Bronchial epithelial cell (primary cell): Measurements from ENCODE around the gene ASPHD1. TPM values are rescaled to one million over a fixed set of nuclear protein-coding genes. Genes with fewer than 3 reads are reported as not detected.

ENCODE experiments used
- DNase-seq: peaks from one replicate; pipeline ENCODE4 v3.0.0-alpha.2; 2010; ENCODE audit warnings: low read depth
- FAIRE-seq: peaks from 2 replicates; lab custom pipeline; 2011; peaks lifted over from hg19 to GRCh38; lab: Jason Lieb, UNC
- H3K27me3 ChIP-seq: 2 replicates; pipeline ENCODE4 v1.5.1; 2011; ENCODE audit warnings: low read length; ENCODE audit not compliant: control insufficient read depth, insufficient read depth
- H3K36me3 ChIP-seq: 2 replicates; pipeline ENCODE4 v1.5.1; 2011; ENCODE audit warnings: low read length; ENCODE audit not compliant: control insufficient read depth, insufficient read depth
- H3K4me3 ChIP-seq: 2 replicates; pipeline ENCODE4 v1.5.1; 2011; ENCODE audit warnings: mild to moderate bottlenecking, low read depth, low read length, control low read depth
- CTCF ChIP-seq: IDR thresholded peaks from 2 replicates; pipeline ENCODE4 v1.5.1; 2011; ENCODE audit warnings: mild to moderate bottlenecking, moderate library complexity, low read length, control low read depth, inconsistent platforms; ENCODE audit not compliant: insufficient read depth, severe bottlenecking
- total RNA-seq: library from RNA; depleted of rRNA; stranded (reverse); fragments of >200 nt; gene quantifications from 2 replicates; pipeline ENCODE4 v1.2.1, GENCODE V29; 2014

Gene ASPHD1
- total RNA-seq, 1 donor from 2014 or later, result 2.4 TPM

GRCh38 chr16:29940656-29941055 lies 40.4 kb downstream of the ASPHD1 start:
- DNase-seq (no peak), FAIRE-seq (no peak)
- TF ChIP-seq CTCF, result no peak
- no peak overlapping the region for H3K4me3 ChIP-seq
- H3K36me3 ChIP-seq, result no peaks in the 10 kb centered on the region
- H3K27me3 ChIP-seq, result no peaks in the 10 kb centered on the region

GRCh38 chr16:29943846-29944799 lies 43.8 kb downstream of the ASPHD1 start:
- TF ChIP-seq CTCF, result peak; percentile 26
- DNase-seq (peak; percentile 99), FAIRE-seq (peak; percentile 58)
- H3K4me3 ChIP-seq, result no peak overlapping the region
- no peaks in the 10 kb centered on the region for H3K36me3 ChIP-seq
- no peaks in the 10 kb centered on the region for H3K27me3 ChIP-seq

- H3K27me3 ChIP-seq, result no peaks in the 10 kb centered on the region
- DNase-seq (no peak), FAIRE-seq (no peak)
- TF ChIP-seq CTCF, result no peak
- no peaks in the 10 kb centered on the region for H3K36me3 ChIP-seq
- H3K4me3 ChIP-seq, result no peak overlapping the region
Measured at GRCh38 chr16:29947897-29948296, 47.6 kb downstream of the ASPHD1 start.

- no peak for TF ChIP-seq CTCF
- FAIRE-seq (no peak), DNase-seq (no peak)
- Histone ChIP-seq H3K27me3 (no peaks in the 10 kb centered on the region), H3K36me3 (no peaks in the 10 kb centered on the region), H3K4me3 (no peak overlapping the region)
Measured at GRCh38 chr16:29950806-29951461, 50.6 kb downstream of the ASPHD1 start.

GRCh38 chr16:29951625-29952365 lies 51.5 kb downstream of the ASPHD1 start:
- Histone ChIP-seq H3K36me3 (no peaks in the 10 kb centered on the region), H3K4me3 (no peak overlapping the region), H3K27me3 (no peaks in the 10 kb centered on the region)
- no peak for DNase-seq
- FAIRE-seq, result peak; percentile 13
- TF ChIP-seq CTCF, result no peak

Other genes starting within 250 kb of the ASPHD1 start
- not detected in 2 replicates for gene SPN, start 237.2 kb upstream of the ASPHD1 start, total RNA-seq
- under 0.01 and 0.79 TPM in 2 replicates for gene QPRT, start 221.3 kb upstream of the ASPHD1 start, total RNA-seq
- not detected in 2 replicates for gene C16orf54, start 154.5 kb upstream of the ASPHD1 start, total RNA-seq
- not detected in 2 replicates for gene ZG16, start 122.2 kb upstream of the ASPHD1 start, total RNA-seq
- gene KIF22, start 109.7 kb upstream of the ASPHD1 start, total RNA-seq, result 11.3 and 12.0 TPM in 2 replicates
- 125 and 168 TPM in 2 replicates for gene MAZ, start 94.0 kb upstream of the ASPHD1 start, total RNA-seq
- gene PRRT2, start 88.3 kb upstream of the ASPHD1 start, total RNA-seq, result not detected in 2 replicates
- gene PAGR1, start 84.3 kb upstream of the ASPHD1 start, total RNA-seq, result 15.2 and 24.7 TPM in 2 replicates
- 87.1 and 118 TPM in 2 replicates for gene MVP, start 80.0 kb upstream of the ASPHD1 start, total RNA-seq
- 46.1 and 53.2 TPM in 2 replicates for gene CDIPT, start 37.3 kb upstream of the ASPHD1 start, total RNA-seq
- gene SEZ6L2, start 938 bp upstream of the ASPHD1 start, total RNA-seq, result 1.8 and 2.9 TPM in 2 replicates
- 8.2 and 12.2 TPM in 2 replicates for gene KCTD13, start 25.7 kb downstream of the ASPHD1 start, total RNA-seq
- 49.8 and 66.1 TPM in 2 replicates for gene TMEM219, start 61.6 kb downstream of the ASPHD1 start, total RNA-seq
- gene TAOK2, start 73.4 kb downstream of the ASPHD1 start, total RNA-seq, result 24.7 and 28.7 TPM in 2 replicates
- gene HIRIP3, start 95.1 kb downstream of the ASPHD1 start, total RNA-seq, result 6.0 and 6.8 TPM in 2 replicates
- gene INO80E, start 95.8 kb downstream of the ASPHD1 start, total RNA-seq, result 15.1 and 22.6 TPM in 2 replicates
- not detected in 2 replicates for gene DOC2A, start 110.5 kb downstream of the ASPHD1 start, total RNA-seq
- not detected in 2 replicates for gene C16orf92, start 122.7 kb downstream of the ASPHD1 start, total RNA-seq
- gene TLCD3B, start 130.8 kb downstream of the ASPHD1 start, total RNA-seq, result not detected in 2 replicates
- gene ALDOA, start 165.3 kb downstream of the ASPHD1 start, total RNA-seq, result 496 and 527 TPM in 2 replicates
- gene PPP4C, start 175.5 kb downstream of the ASPHD1 start, total RNA-seq, result 249 and 310 TPM in 2 replicates
- 0.26 and 0.90 TPM in 2 replicates for gene TBX6, start 191.4 kb downstream of the ASPHD1 start, total RNA-seq
- gene YPEL3, start 195.7 kb downstream of the ASPHD1 start, total RNA-seq, result 3.7 and 7.4 TPM in 2 replicates
- 7.1 and 20.7 TPM in 2 replicates for gene GDPD3, start 213.0 kb downstream of the ASPHD1 start, total RNA-seq
- 7.4 and 13.4 TPM in 2 replicates for gene MAPK3, start 222.7 kb downstream of the ASPHD1 start, total RNA-seq